ENCODE data around the gene APBB2.

Gene APBB2

GRCh38 chr4:40881096-40881495 lies 333.2 kb downstream of the APBB2 start:
- DNase-seq: no peak

GRCh38 chr4:40878548-40879055 lies 335.7 kb downstream of the APBB2 start:
- DNase-seq: no peak

GRCh38 chr4:40877081-40877480 lies 337.3 kb downstream of the APBB2 start:
- DNase-seq: no peak

GRCh38 chr4:40875507-40876150 lies 338.7 kb downstream of the APBB2 start:
- no peak for DNase-seq

GRCh38 chr4:40874901-40875300 lies 339.4 kb downstream of the APBB2 start:
- no peak for DNase-seq

GRCh38 chr4:40874331-40874730 lies 340.0 kb downstream of the APBB2 start:
- no peak for DNase-seq

GRCh38 chr4:40871695-40872250 lies 342.6 kb downstream of the APBB2 start:
- DNase-seq: no peak

GRCh38 chr4:40870150-40870549 lies 344.2 kb downstream of the APBB2 start:
- DNase-seq: no peak

GRCh38 chr4:40865696-40866095 lies 348.6 kb downstream of the APBB2 start:
- DNase-seq: no peak

GRCh38 chr4:40864531-40864930 lies 349.8 kb downstream of the APBB2 start:
- no peak for DNase-seq

GRCh38 chr4:40858962-40859361 lies 355.4 kb downstream of the APBB2 start:
- no peak for DNase-seq

GRCh38 chr4:40857956-40858355 lies 356.4 kb downstream of the APBB2 start:
- no peak for DNase-seq

- DNase-seq: peak in 2 of 5 donors; percentile 11 to 49
These were observed 357.4 kb downstream of the APBB2 start for GRCh38 chr4:40856840-40857362.

- no peak for DNase-seq
These were observed 358.0 kb downstream of the APBB2 start for GRCh38 chr4:40856277-40856839.

- DNase-seq: no peak
These were observed 363.8 kb downstream of the APBB2 start for GRCh38 chr4:40850496-40850895.

GRCh38 chr4:40848940-40849339 lies 365.4 kb downstream of the APBB2 start:
- no peak for DNase-seq

GRCh38 chr4:40848251-40848650 lies 366.1 kb downstream of the APBB2 start:
- no peak for DNase-seq

GRCh38 chr4:40846532-40846931 lies 367.8 kb downstream of the APBB2 start:
- DNase-seq: no peak

GRCh38 chr4:40845154-40845835 lies 369.0 kb downstream of the APBB2 start:
- DNase-seq: no peak

GRCh38 chr4:40844261-40844660 lies 370.1 kb downstream of the APBB2 start:
- DNase-seq: no peak

- DNase-seq: peak in 2 of 5 donors; percentile 8 to 49
These were observed 370.6 kb downstream of the APBB2 start for GRCh38 chr4:40843696-40844095.

GRCh38 chr4:40842725-40843423 lies 371.5 kb downstream of the APBB2 start:
- DNase-seq: no peak

- DNase-seq: no peak
These were observed 372.0 kb downstream of the APBB2 start for GRCh38 chr4:40842318-40842717.

All from T-helper 1 cell (primary cell).